NCI-H748 (cell line): ENCODE measurements around the gene LMOD1.
A peak's percentile ranks its signal among the peaks of the same experiment; 100 is the strongest.
"Not testable (repeated sequence)": the region's sequence is repeated elsewhere in the genome, so short reads cannot be mapped to it uniquely, and the experiment has no call there.

Experiments used
- DNase-seq: peaks from one replicate; lab custom pipeline; 2025; ENCODE audit not compliant: unreplicated experiment; lab: John Stamatoyannopoulos, UW

The LMOD1 gene

DNA sequence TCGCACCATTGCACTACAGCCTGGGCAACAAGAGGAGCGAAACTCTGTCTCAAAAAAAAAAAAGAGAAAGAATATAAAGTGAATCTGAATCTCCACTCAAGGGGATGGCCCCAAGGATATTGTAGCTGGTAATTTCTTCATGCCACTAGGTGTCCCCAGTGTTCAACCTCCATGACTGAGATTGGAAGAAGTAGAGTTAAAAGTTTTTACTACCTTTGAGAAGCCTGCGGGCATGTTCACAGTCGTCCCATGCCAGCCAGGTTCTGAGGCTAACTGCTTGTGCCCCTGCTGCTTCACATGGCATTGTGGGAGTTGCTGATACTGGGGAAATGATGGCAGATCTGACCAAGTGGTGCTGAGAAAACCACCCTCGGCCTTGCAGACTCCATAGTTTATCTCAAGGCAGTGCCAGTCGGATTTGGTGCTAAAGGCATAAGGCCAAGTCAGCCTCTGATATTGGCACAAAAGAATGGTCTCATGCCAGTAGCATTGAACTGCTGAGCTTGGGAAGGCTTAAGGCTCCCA is 68.4 kb downstream of the LMOD1 start:
- peak; percentile 3 for DNase-seq

DNA sequence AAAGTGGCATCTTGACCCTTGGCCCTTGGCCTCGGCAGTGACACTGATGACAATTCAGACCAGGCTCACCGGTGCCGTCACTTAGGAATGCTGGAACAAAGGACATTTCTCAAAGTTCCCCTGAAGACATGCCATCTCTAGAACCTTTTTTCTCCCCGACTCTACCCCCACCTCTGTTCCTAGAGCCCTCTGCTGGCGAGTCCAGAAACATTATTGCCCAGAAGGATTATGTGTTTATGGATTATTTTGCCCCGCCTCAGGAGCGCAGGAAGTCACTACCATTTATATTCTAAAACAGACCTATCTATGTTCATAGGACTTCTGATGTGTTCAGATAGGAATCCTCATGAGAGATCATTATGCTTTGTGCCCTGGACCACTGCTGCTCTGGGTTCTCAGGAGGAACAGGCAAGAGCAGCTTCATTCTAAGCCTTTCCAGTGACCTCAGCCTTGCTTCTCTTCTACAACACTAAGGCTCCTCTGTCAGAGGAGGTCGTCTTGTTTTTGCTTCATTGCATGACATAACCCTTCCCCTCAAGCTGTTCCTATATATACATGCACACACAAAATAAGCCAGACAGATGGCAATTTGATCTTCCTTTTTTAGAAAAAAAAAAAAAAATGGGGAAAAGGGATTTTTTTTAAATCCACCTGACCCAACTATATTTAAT is 70.1 kb downstream of the LMOD1 start:
- DNase-seq, result no peak

DNA sequence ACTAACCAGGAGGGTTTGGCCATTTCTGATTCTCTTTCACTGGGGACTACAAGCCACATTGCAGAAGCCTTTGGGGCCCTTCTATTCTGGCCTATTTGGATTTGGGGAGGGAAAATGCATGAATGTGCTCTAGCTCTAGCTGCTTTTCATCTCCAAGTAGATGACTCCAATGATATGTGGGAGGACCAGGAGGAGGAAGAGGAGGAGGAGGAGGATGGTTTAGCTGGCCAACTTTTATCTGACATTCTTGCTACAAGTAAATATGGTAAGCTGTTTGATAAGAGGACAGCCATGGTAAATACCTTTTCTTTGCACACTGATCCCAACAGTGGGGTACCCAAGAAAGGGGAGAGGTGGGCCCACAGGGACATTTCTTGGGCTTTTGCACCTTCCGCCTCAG is 71.7 kb downstream of the LMOD1 start:
- DNase-seq, result no peak

DNA sequence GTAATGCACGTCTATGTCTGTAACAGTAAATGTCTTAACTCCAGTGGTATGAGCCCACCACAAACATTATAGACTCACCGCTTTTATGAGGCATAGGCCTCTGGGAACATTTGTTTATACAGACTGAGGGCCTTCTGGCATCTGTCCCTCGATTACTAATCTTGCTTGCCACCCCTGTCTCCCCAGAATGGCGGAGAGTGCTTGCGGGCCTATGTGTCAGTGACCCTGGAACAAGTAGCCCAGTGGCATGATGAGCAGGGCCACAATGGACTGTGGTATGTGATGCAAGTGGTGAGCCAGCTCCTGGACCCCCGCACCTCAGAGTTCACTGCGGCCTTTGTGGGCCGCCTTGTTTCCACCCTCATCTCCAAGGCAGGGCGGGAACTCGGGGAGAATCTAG is 76.0 kb downstream of the LMOD1 start:
- DNase-seq, result no peak

DNA sequence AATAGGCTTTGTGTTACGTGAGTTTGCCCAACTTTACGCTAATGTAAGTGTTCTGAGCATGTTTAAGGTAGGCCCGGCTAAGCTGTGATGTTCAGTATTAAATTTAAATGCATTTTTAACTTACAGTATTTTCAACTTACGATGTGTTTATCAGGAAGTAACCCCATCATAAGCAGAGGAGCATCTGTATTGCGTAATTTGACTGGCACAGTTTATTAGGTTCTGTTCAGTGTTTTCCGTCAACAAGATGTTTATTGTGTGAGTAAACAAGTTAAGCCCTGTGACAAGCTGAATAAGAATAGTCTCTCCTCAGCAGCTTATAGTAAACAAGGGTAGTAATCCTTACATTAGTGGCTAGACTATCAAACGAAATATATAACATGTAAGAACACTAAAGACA is 84.9 kb downstream of the LMOD1 start:
- DNase-seq, result no peak

DNA sequence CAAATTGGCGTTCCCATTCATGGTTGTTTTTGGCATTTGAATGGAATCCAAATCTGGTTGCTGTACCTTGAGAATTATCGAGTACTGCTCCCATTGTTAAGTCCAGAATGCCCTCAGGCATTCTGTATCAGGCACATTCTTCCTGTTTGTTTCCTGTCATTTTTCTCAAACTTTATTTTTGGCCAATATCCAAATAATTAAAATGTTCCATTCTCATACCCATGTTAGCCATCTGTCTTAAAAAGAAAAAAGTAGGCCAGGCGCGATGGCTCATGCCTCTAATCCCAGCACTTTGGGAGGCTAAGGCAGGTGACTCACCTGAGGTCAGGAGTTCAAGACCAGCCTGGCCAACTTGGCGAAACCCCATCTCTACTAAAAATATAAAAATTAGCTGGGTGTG is 86.9 kb downstream of the LMOD1 start:
- no peak for DNase-seq

DNA sequence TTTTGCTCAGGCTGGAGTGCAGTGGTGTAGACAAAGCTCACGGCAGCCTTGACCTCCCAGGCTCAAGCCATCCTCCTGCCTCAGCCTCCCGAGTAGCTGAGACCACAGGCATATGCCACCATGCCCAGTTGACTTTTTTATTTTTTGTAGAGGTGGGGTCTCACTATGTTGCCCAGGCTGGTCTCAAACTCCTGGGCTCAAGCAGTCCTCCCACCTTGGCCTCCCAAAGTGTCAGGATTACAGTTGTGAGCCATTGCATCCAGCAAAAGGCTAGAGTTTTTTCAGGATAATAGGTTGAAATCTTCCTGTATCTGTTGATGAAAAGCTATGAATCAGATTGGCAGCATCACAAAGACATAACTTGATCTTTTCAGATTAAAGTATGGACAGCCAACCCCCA is 89.6 kb downstream of the LMOD1 start:
- DNase-seq, result not testable (repeated sequence)

DNA sequence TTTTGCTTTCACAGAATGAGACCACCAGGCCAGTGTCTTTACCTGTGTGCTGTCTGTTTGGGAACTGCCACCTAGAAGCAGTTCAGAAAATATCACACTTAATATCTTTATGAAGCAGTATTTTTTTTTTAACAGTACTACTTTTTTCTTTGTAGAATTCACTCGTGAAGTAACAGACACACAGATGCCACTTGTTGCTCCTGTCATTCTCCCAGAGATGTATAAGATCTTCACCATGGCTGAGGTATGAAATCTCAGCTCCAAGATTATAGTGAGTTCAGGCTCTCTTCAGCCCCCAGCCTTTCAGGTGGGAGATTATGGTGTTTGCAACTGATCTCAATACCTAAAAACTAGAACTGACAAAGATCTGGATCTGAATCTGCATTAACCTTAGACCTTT is 94.4 kb downstream of the LMOD1 start:
- DNase-seq, result no peak

DNA sequence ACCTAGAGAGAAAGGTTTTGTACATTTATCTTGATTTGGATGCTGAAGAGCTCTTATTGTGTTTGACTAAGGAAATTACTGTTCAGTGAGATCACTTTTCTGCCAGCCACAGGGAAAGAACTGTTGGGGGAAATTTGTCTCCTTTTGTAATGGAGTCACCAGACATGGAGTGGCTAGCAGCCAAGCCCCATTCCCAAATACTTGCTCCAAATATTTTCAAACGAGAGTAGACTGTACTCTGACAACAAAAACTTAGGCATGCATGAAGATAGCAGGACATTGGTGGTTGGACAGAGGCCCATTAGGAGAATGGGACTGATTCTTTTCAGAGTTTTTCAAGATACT is 96.3 kb downstream of the LMOD1 start:
- DNase-seq, result no peak

DNA sequence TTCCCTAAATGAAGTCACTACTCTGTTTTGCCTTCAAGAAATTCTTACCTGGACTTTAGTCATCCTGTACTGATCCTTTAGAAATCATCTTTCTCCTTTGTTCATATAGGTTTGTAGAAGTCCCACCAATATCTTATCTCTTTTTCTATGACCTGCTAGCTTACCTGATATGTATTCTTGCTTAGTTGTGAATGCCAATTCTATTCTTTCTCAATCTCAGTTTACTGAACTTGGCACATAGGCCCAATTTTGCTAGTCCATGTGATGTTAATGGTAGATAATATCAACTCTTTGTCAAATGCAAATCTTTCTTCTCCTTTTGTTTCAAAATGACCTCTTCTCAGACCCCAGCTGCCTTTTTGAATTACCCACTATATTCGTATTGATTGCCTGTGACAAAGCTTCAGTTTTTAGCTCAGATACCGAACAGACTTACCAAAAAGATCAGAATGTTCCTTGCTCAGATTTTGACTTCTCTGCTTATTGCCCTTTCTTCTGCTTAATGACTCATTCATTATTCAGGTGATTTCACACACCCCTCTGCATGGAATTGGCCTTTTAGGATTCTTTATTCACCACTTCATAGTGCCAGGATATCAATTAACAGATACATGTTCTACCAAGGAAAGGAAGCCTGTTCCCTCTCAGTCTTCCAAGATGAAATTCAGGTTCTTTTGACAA is 96.8 kb downstream of the LMOD1 start:
- DNase-seq, result no peak

DNA sequence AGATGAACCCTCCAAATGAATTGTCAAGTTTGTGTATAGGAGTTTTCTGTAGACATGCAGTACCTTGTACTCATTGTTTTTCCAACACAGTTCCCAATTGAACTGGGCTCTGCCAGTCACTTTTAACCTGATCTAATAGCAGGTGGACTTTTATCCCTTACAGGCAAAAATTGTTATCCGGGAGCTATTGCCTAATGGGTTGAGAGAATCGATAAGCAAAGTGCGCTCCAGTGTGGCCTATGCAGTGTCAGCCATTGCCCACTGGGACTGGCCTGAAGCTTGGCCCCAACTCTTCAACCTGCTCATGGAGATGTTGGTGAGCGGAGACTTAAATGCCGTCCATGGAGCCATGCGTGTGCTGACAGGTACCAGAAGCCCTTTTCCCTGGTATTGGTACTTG is 98.1 kb downstream of the LMOD1 start:
- DNase-seq, result no peak

DNA sequence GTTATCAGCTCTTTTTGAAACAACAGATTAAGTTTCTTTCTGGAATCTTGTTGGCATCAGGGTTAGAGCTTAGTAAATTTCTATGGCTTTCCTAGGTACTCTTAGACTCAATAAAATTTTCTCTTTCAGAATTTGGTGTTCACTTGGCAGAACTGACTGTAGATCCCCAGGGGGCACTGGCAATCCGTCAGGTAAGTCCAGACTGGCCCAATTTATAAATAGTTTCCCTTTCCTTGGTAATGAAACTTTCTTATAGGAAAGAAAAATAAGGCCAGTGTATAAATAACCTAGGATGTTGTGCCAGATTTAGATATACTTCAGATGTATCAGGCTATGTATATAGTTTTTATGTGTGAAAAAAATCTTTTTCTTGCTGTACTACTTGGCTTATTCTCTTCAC is 99.2 kb downstream of the LMOD1 start:
- no peak for DNase-seq
